ENCODE measurements around the gene CCL13. TPM values are rescaled to one million over a fixed set of nuclear protein-coding genes. Genes with fewer than 3 reads are reported as not detected.

The CCL13 gene
- total and polyA plus RNA-seq, 10 of the 15 experiments (the other 5 are each of a cell fraction or from before 2014, with no cell fraction given), result not detected

DNA sequence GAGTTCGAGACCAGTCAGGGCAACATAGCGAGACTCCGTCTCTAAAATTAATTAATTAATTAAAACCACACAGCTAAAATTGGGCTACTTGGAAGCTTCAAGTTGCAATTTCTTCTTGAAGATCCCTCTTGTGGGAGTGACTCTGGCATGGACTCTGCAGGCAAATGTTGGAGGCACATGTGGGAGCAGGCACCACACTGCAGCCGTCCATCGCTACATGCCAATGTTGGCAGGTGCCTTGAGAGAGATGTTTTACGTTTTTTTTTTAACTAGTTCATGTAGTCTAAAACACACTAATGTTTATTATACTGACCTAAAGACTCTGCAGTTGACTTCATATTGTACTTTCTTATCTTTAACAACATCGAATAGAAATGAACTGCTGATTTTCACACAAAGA lies 45.0 kb upstream of the CCL13 start:
- 51% methylated on average over 7 of the region's 7 CpGs for WGBS (ENCODE audit: insufficient coverage, insufficient replicate concordance, low lambda C conversion rate, missing lambda C conversion rate)
- H3K9me3 ChIP-seq (replicated peaks; ENCODE audit: control insufficient read depth, insufficient read depth, low read length), result no peaks in the 10 kb centered on the region
- in situ Hi-C loops (cut with MboI) (no loop called here), intact Hi-C loops (cut with micrococcal nuclease; ENCODE audit: unreplicated experiment) (no loop called here)
- ATAC-seq (no peak), DNase-seq (ENCODE audit: low read depth, low spot score) (no peak), FAIRE-seq (no peak)
- H3K36me3 ChIP-seq (ENCODE audit: control insufficient read depth in 2 of 2, insufficient read depth in 2 of 2, low read length in 1 of 2), result no peaks in the 10 kb centered on the region
- no peak overlapping the region for H3K4me2 ChIP-seq (ENCODE audit: control insufficient read depth, insufficient read depth)
- H3K4me3 ChIP-seq, result no peak overlapping the region
- ChIA-PET CTCF (no interaction called here), RAD21 (ENCODE audit: unreplicated experiment) (no interaction called here), SMC1A (ENCODE audit: uncharacterized antibody, unreplicated experiment) (no interaction called here), POLR2A (no interaction called here)
- no peak overlapping the region for H3K9ac ChIP-seq (ENCODE audit: control insufficient read depth, insufficient read depth, low read length)
- no peaks in the 10 kb centered on the region for H3K27me3 ChIP-seq (replicated peaks in 1 of 2; ENCODE audit: control insufficient read depth in 2 of 2, insufficient read depth in 2 of 2, low read length in 1 of 2)
- TF ChIP-seq, protein P1, sequence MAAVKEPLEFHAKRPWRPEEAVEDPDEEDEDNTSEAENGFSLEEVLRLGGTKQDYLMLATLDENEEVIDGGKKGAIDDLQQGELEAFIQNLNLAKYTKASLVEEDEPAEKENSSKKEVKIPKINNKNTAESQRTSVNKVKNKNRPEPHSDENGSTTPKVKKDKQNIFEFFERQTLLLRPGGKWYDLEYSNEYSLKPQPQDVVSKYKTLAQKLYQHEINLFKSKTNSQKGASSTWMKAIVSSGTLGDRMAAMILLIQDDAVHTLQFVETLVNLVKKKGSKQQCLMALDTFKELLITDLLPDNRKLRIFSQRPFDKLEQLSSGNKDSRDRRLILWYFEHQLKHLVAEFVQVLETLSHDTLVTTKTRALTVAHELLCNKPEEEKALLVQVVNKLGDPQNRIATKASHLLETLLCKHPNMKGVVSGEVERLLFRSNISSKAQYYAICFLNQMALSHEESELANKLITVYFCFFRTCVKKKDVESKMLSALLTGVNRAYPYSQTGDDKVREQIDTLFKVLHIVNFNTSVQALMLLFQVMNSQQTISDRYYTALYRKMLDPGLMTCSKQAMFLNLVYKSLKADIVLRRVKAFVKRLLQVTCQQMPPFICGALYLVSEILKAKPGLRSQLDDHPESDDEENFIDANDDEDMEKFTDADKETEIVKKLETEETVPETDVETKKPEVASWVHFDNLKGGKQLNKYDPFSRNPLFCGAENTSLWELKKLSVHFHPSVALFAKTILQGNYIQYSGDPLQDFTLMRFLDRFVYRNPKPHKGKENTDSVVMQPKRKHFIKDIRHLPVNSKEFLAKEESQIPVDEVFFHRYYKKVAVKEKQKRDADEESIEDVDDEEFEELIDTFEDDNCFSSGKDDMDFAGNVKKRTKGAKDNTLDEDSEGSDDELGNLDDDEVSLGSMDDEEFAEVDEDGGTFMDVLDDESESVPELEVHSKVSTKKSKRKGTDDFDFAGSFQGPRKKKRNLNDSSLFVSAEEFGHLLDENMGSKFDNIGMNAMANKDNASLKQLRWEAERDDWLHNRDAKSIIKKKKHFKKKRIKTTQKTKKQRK (IDR thresholded peaks at IDR 0.05; ENCODE audit: low read depth, low read length), result no peak
- TF ChIP-seq NFIC (IDR thresholded peaks at IDR 0.05; ENCODE audit: low read depth, low read length) (no peak), SMC3 (IDR thresholded peaks at IDR 0.05; ENCODE audit: borderline replicate concordance, low read length) (no peak), MTA2 (IDR thresholded peaks at IDR 0.05; ENCODE audit: low read depth) (no peak), POU2F2 (IDR thresholded peaks at IDR 0.05; ENCODE audit: borderline replicate concordance, low read depth, low read length) (no peak), MTA3 (IDR thresholded peaks at IDR 0.05; ENCODE audit: borderline replicate concordance, low read length) (no peak), CREM (IDR thresholded peaks at IDR 0.05; ENCODE audit: low read depth) (no peak), SMAD1 (IDR thresholded peaks at IDR 0.05; ENCODE audit: low read depth, partially characterized antibody) (no peak), PAX8 (IDR thresholded peaks at IDR 0.05) (no peak), KAT2A (conservative IDR thresholded peaks at IDR 0.05; ENCODE audit: control insufficient read depth, low read depth, low read length) (no peak), NFXL1 (IDR thresholded peaks at IDR 0.05; ENCODE audit: borderline replicate concordance) (no peak), CBX5 (IDR thresholded peaks at IDR 0.05; ENCODE audit: low read depth) (no peak)
- TF ChIP-seq, protein P2, sequence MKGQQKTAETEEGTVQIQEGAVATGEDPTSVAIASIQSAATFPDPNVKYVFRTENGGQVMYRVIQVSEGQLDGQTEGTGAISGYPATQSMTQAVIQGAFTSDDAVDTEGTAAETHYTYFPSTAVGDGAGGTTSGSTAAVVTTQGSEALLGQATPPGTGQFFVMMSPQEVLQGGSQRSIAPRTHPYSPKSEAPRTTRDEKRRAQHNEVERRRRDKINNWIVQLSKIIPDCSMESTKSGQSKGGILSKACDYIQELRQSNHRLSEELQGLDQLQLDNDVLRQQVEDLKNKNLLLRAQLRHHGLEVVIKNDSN (IDR thresholded peaks at IDR 0.05; ENCODE audit: borderline replicate concordance, extremely low read length, insufficient read depth, low read depth, low read length), result no peak
- TF ChIP-seq, protein P3, sequence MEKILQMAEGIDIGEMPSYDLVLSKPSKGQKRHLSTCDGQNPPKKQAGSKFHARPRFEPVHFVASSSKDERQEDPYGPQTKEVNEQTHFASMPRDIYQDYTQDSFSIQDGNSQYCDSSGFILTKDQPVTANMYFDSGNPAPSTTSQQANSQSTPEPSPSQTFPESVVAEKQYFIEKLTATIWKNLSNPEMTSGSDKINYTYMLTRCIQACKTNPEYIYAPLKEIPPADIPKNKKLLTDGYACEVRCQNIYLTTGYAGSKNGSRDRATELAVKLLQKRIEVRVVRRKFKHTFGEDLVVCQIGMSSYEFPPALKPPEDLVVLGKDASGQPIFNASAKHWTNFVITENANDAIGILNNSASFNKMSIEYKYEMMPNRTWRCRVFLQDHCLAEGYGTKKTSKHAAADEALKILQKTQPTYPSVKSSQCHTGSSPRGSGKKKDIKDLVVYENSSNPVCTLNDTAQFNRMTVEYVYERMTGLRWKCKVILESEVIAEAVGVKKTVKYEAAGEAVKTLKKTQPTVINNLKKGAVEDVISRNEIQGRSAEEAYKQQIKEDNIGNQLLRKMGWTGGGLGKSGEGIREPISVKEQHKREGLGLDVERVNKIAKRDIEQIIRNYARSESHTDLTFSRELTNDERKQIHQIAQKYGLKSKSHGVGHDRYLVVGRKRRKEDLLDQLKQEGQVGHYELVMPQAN (conservative IDR thresholded peaks at IDR 0.05), result no peak
- TF ChIP-seq, protein P4, sequence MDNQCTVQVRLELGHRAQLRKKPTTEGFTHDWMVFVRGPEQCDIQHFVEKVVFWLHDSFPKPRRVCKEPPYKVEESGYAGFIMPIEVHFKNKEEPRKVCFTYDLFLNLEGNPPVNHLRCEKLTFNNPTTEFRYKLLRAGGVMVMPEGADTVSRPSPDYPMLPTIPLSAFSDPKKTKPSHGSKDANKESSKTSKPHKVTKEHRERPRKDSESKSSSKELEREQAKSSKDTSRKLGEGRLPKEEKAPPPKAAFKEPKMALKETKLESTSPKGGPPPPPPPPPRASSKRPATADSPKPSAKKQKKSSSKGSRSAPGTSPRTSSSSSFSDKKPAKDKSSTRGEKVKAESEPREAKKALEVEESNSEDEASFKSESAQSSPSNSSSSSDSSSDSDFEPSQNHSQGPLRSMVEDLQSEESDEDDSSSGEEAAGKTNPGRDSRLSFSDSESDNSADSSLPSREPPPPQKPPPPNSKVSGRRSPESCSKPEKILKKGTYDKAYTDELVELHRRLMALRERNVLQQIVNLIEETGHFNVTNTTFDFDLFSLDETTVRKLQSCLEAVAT (IDR thresholded peaks at IDR 0.05), result no peak
- TF ChIP-seq, protein P5, sequence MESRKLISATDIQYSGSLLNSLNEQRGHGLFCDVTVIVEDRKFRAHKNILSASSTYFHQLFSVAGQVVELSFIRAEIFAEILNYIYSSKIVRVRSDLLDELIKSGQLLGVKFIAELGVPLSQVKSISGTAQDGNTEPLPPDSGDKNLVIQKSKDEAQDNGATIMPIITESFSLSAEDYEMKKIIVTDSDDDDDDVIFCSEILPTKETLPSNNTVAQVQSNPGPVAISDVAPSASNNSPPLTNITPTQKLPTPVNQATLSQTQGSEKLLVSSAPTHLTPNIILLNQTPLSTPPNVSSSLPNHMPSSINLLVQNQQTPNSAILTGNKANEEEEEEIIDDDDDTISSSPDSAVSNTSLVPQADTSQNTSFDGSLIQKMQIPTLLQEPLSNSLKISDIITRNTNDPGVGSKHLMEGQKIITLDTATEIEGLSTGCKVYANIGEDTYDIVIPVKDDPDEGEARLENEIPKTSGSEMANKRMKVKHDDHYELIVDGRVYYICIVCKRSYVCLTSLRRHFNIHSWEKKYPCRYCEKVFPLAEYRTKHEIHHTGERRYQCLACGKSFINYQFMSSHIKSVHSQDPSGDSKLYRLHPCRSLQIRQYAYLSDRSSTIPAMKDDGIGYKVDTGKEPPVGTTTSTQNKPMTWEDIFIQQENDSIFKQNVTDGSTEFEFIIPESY (IDR thresholded peaks at IDR 0.05), result no peak
- no peak overlapping the region for H2AFZ ChIP-seq (ENCODE audit: control insufficient read depth, low read depth, low read length)
- H3K4me1 ChIP-seq (ENCODE audit: control insufficient read depth, insufficient read depth, low read length), result 0 out of 2 replicates have a peak, but pooled peaks cover 3% of the 10 kb centered on the region
- BruUV-seq (replicated peaks), result no TSS peak
- H3K27ac ChIP-seq (ENCODE audit: control insufficient read depth, insufficient read depth), result no peak overlapping the region
- no peaks in the 10 kb centered on the region for H4K20me1 ChIP-seq (ENCODE audit: control insufficient read depth, insufficient read depth)
- H3K79me2 ChIP-seq (ENCODE audit: control insufficient read depth, insufficient read depth, low read length), result no peaks in the 10 kb centered on the region

All from GM12878 (cell line).